Measurements from ENCODE around the gene LINC01488.

GRCh38 chr11:69541001-69541285 lies 59.5 kb downstream of the LINC01488 start:
- TF ChIP-seq CTCF (conservative IDR thresholded peaks at IDR 0.05; ENCODE audit: low read depth in 2 of 2) (no peak), EZH2 (IDR thresholded peaks at IDR 0.05; ENCODE audit: low read depth, unreplicated experiment) (no peak), CREB1 (CRISPR knock-in tag; IDR thresholded peaks at IDR 0.05; ENCODE audit: low read depth) (no peak), ETS1 (IDR thresholded peaks at IDR 0.05) (no peak), POLR2AphosphoS5 (IDR thresholded peaks at IDR 0.05; ENCODE audit: low read depth) (no peak), JUNB (IDR thresholded peaks at IDR 0.05; ENCODE audit: unreplicated experiment) (no peak), EZH2phosphoT487 (IDR thresholded peaks at IDR 0.05; ENCODE audit: unreplicated experiment) (no peak), REST (IDR thresholded peaks at IDR 0.05; ENCODE audit: unreplicated experiment) (no peak), STAT1 (IDR thresholded peaks at IDR 0.05; ENCODE audit: unreplicated experiment) (no peak), NANOG (IDR thresholded peaks at IDR 0.05; ENCODE audit: borderline replicate concordance) (no peak), ZNF114 (CRISPR knock-in tag; IDR thresholded peaks at IDR 0.05) (no peak), ZNF462 (CRISPR knock-in tag; IDR thresholded peaks at IDR 0.05) (no peak)
